OCI-LY3 (cell line): ENCODE measurements around the gene GPR61.

Experiments
- H2AFZ ChIP-seq: fragments of 200-600, 300-600 bp; shearing (Covaris generic); 2 replicates; pipeline ENCODE4 v1.6.0; 2014; ENCODE audit warnings: antibody characterized with exemption, low read depth, low read length
- H3K27ac ChIP-seq: fragments of 200-600, 300-600 bp; sonication (generic); 2 replicates; pipeline ENCODE4 v1.5.1; 2014; ENCODE audit warnings: mild to moderate bottlenecking, low read length, moderate library complexity, mixed read lengths
- H3K27me3 ChIP-seq: fragments of 200-600, 300-600 bp; sonication (generic); 2 replicates; pipeline ENCODE4 v1.6.1; 2014; ENCODE audit warnings: low read depth, low read length, mixed read lengths
- H3K36me3 ChIP-seq: fragments of 200-600, 300-600 bp; sonication (generic); replicated peaks from 2 replicates; pipeline ENCODE3; 2014; ENCODE audit warnings: low read depth, low read length, mixed read lengths
- H3K4me1 ChIP-seq: fragments of 300-600, 200-600 bp; sonication (generic); 2 replicates; pipeline ENCODE4 v1.6.1; 2014; ENCODE audit warnings: low read length, mixed read lengths
- H3K4me2 ChIP-seq: fragments of 200-600, 300-600 bp; sonication (generic); 2 replicates; pipeline ENCODE4 v1.6.1; 2014; ENCODE audit warnings: low read length, mixed read lengths
- H3K4me3 ChIP-seq: fragments of 300-600, 200-600 bp; sonication (generic); 2 replicates; pipeline ENCODE4 v1.5.1; 2014; ENCODE audit warnings: antibody characterized with exemption, mild to moderate bottlenecking, low read length, moderate library complexity
- H3K79me2 ChIP-seq: fragments of 300-600, 200-600 bp; shearing (Covaris generic); 2 replicates; pipeline ENCODE4 v1.6.1; 2014; ENCODE audit warnings: mild to moderate bottlenecking, low read length, mixed read lengths
- H3K9ac ChIP-seq: fragments of 300-600, 200-600 bp; shearing (Covaris generic); 2 replicates; pipeline ENCODE4 v1.6.0; 2014; ENCODE audit warnings: mild to moderate bottlenecking, low read length, moderate library complexity
- H3K9me3 ChIP-seq: fragments of 200-600, 300-600 bp; shearing (Covaris generic); 2 replicates; pipeline ENCODE4 v1.6.1; 2014; ENCODE audit warnings: low read length, mixed read lengths; ENCODE audit not compliant: insufficient read depth
- H4K20me1 ChIP-seq: fragments of 200-600, 300-600 bp; sonication (generic); 2 replicates; pipeline ENCODE4 v1.6.1; 2016; ENCODE audit warnings: low read length, mixed read lengths; ENCODE audit not compliant: insufficient read depth
- CTCF ChIP-seq: fragments of 200-600, 300-600 bp; sonication (generic); IDR thresholded peaks from 2 replicates; pipeline ENCODE4 v1.5.1; 2014; ENCODE audit warnings: antibody characterized with exemption, low read length, low read depth
- EZH2phosphoT487 ChIP-seq: fragments of 200-600 bp; shearing (Covaris generic); IDR thresholded peaks from 2 replicates; pipeline ENCODE4 v1.6.1; 2018; ENCODE audit warnings: antibody characterized with exemption, mixed run types, low read depth

The GPR61 gene

GRCh38 chr1:109586055-109586454 lies 46.4 kb downstream of the GPR61 start:
- Histone ChIP-seq H3K79me2 (no peaks in the 10 kb centered on the region), H2AFZ (no peak overlapping the region), H3K4me2 (no peak overlapping the region), H3K4me1 (no peaks in the 10 kb centered on the region), H4K20me1 (no peaks in the 10 kb centered on the region), H3K4me3 (no peak overlapping the region), H3K27me3 (no peaks in the 10 kb centered on the region), H3K27ac (no peak overlapping the region), H3K9ac (no peak overlapping the region), H3K9me3 (no peaks in the 10 kb centered on the region), H3K36me3 (peaks cover 30% of the 10 kb centered on the region)
- TF ChIP-seq CTCF, result no peak
- no peak for TF ChIP-seq EZH2phosphoT487

GRCh38 chr1:109589177-109589576 lies 49.5 kb downstream of the GPR61 start:
- H3K27ac ChIP-seq, result no peak overlapping the region
- no peaks in the 10 kb centered on the region for H3K79me2 ChIP-seq
- no peaks in the 10 kb centered on the region for H4K20me1 ChIP-seq
- no peaks in the 10 kb centered on the region for H3K9me3 ChIP-seq
- H3K9ac ChIP-seq, result no peak overlapping the region
- TF ChIP-seq EZH2phosphoT487 (no peak), CTCF (no peak)
- H3K4me1 ChIP-seq, result no peaks in the 10 kb centered on the region
- H2AFZ ChIP-seq, result no peak overlapping the region
- H3K4me2 ChIP-seq, result no peak overlapping the region
- H3K4me3 ChIP-seq, result no peak overlapping the region
- H3K27me3 ChIP-seq, result no peaks in the 10 kb centered on the region
- peaks cover 25% of the 10 kb centered on the region for H3K36me3 ChIP-seq

- no peaks in the 10 kb centered on the region for H3K27me3 ChIP-seq
Observed at GRCh38 chr1:109589679-109590078, 50.0 kb downstream of the GPR61 start.

GRCh38 chr1:109592916-109593315 lies 53.2 kb downstream of the GPR61 start:
- Histone ChIP-seq H4K20me1 (no peaks in the 10 kb centered on the region), H3K27me3 (no peaks in the 10 kb centered on the region), H3K9ac (no peak overlapping the region), H3K4me1 (no peaks in the 10 kb centered on the region), H3K27ac (no peak overlapping the region), H2AFZ (no peak overlapping the region), H3K36me3 (peaks cover 13% of the 10 kb centered on the region), H3K79me2 (no peaks in the 10 kb centered on the region), H3K4me3 (no peak overlapping the region), H3K4me2 (no peak overlapping the region), H3K9me3 (no peaks in the 10 kb centered on the region)
- no peak for TF ChIP-seq CTCF
- no peak for TF ChIP-seq EZH2phosphoT487

More at GRCh38 chr1:109589679-109590078, 50.0 kb downstream of the GPR61 start:
- no peaks in the 10 kb centered on the region for H3K9me3 ChIP-seq
- no peaks in the 10 kb centered on the region for H3K4me1 ChIP-seq
- H3K79me2 ChIP-seq, result no peaks in the 10 kb centered on the region
- H2AFZ ChIP-seq, result no peak overlapping the region
- no peak overlapping the region for H3K27ac ChIP-seq
- H3K9ac ChIP-seq, result no peak overlapping the region
- no peaks in the 10 kb centered on the region for H4K20me1 ChIP-seq
- H3K4me2 ChIP-seq, result no peak overlapping the region
- peaks cover 22% of the 10 kb centered on the region for H3K36me3 ChIP-seq
- TF ChIP-seq EZH2phosphoT487 (no peak), CTCF (no peak)
- H3K4me3 ChIP-seq, result no peak overlapping the region
